ENCODE data around the gene NTM.

The NTM gene

GRCh38 chr11:132358573-132358953 is 988.1 kb downstream of the NTM start:
- Histone ChIP-seq H4K20me1 (ENCODE audit: insufficient read depth, low read length) (no peaks in the 10 kb centered on the region), H3K36me3 (ENCODE audit: insufficient read depth, low read length) (no peaks in the 10 kb centered on the region), H3K27ac (ENCODE audit: low read depth, low read length, poor library complexity, severe bottlenecking) (no peak overlapping the region), H3K4me2 (ENCODE audit: low read length) (no peak overlapping the region), H3K9ac (ENCODE audit: low read length) (no peak overlapping the region), H3K27me3 (ENCODE audit: insufficient read depth, low read length) (no peaks in the 10 kb centered on the region), H3K79me2 (ENCODE audit: insufficient read depth, low read length) (no peaks in the 10 kb centered on the region), H2AFZ (ENCODE audit: low read length) (no peak overlapping the region), H3K9me2 (ENCODE audit: low read depth, low read length) (no peaks in the 10 kb centered on the region), H3K4me1 (ENCODE audit: insufficient read depth, low read length, severe bottlenecking) (no peaks in the 10 kb centered on the region), H3K9me3 (ENCODE audit: low read length) (no peaks in the 10 kb centered on the region), H3F3A (ENCODE audit: insufficient read depth, low read length) (no peaks in the 10 kb centered on the region), H3K4me3 (ENCODE audit: low read depth, low read length, poor library complexity, severe bottlenecking) (no peak overlapping the region)
- no peak for TF ChIP-seq CTCF (IDR thresholded peaks at IDR 0.05; ENCODE audit: low read length)
- TF ChIP-seq EZH2 (IDR thresholded peaks at IDR 0.05; ENCODE audit: borderline replicate concordance, low read length): no peak

- H3K79me2 ChIP-seq (ENCODE audit: insufficient read depth, low read length): no peaks in the 10 kb centered on the region
- H3K36me3 ChIP-seq (ENCODE audit: insufficient read depth, low read length): no peaks in the 10 kb centered on the region
- TF ChIP-seq EZH2 (IDR thresholded peaks at IDR 0.05; ENCODE audit: borderline replicate concordance, low read length) (no peak), CTCF (IDR thresholded peaks at IDR 0.05; ENCODE audit: low read length) (no peak)
- H4K20me1 ChIP-seq (ENCODE audit: insufficient read depth, low read length): no peaks in the 10 kb centered on the region
- no peak overlapping the region for H3K4me2 ChIP-seq (ENCODE audit: low read length)
- no peak overlapping the region for H3K4me3 ChIP-seq (ENCODE audit: low read depth, low read length, poor library complexity, severe bottlenecking)
- no peaks in the 10 kb centered on the region for H3K27me3 ChIP-seq (ENCODE audit: insufficient read depth, low read length)
- no peaks in the 10 kb centered on the region for H3K9me2 ChIP-seq (ENCODE audit: low read depth, low read length)
- H3K9me3 ChIP-seq (ENCODE audit: low read length): no peaks in the 10 kb centered on the region
- H3F3A ChIP-seq (ENCODE audit: insufficient read depth, low read length): no peaks in the 10 kb centered on the region
- H3K9ac ChIP-seq (ENCODE audit: low read length): no peak overlapping the region
- no peak overlapping the region for H3K27ac ChIP-seq (ENCODE audit: low read depth, low read length, poor library complexity, severe bottlenecking)
- H2AFZ ChIP-seq (ENCODE audit: low read length): no peak overlapping the region
- H3K4me1 ChIP-seq (ENCODE audit: insufficient read depth, low read length, severe bottlenecking): no peaks in the 10 kb centered on the region
These were observed 990.7 kb downstream of the NTM start for GRCh38 chr11:132361011-132361550.

GRCh38 chr11:132365650-132366049 is 995.2 kb downstream of the NTM start:
- Histone ChIP-seq H3K27me3 (ENCODE audit: insufficient read depth, low read length) (no peaks in the 10 kb centered on the region), H3K9ac (ENCODE audit: low read length) (no peak overlapping the region), H3K4me1 (ENCODE audit: insufficient read depth, low read length, severe bottlenecking) (no peaks in the 10 kb centered on the region), H3K9me3 (ENCODE audit: low read length) (no peaks in the 10 kb centered on the region), H4K20me1 (ENCODE audit: insufficient read depth, low read length) (no peaks in the 10 kb centered on the region), H3F3A (ENCODE audit: insufficient read depth, low read length) (no peaks in the 10 kb centered on the region), H2AFZ (ENCODE audit: low read length) (no peak overlapping the region), H3K9me2 (ENCODE audit: low read depth, low read length) (no peaks in the 10 kb centered on the region), H3K4me2 (ENCODE audit: low read length) (no peak overlapping the region), H3K4me3 (ENCODE audit: low read depth, low read length, poor library complexity, severe bottlenecking) (no peak overlapping the region), H3K27ac (ENCODE audit: low read depth, low read length, poor library complexity, severe bottlenecking) (no peak overlapping the region), H3K79me2 (ENCODE audit: insufficient read depth, low read length) (no peaks in the 10 kb centered on the region), H3K36me3 (ENCODE audit: insufficient read depth, low read length) (no peaks in the 10 kb centered on the region)
- TF ChIP-seq CTCF (IDR thresholded peaks at IDR 0.05; ENCODE audit: low read length) (no peak), EZH2 (IDR thresholded peaks at IDR 0.05; ENCODE audit: borderline replicate concordance, low read length) (no peak)

Data from OCI-LY1 (cell line).